Caco-2 (cell line): Measurements from ENCODE around the gene GRIN2B. TPM values are rescaled to one million over a fixed set of nuclear protein-coding genes. Genes with fewer than 3 reads are reported as not detected.

Experiments
- BruUV-seq: library from RNA; stranded (reverse); fragments of 400-500 nt; replicated peaks from 2 replicates; lab custom pipeline; 2021; lab: Mats Ljungman, UMichigan
- CTCF ChIA-PET: fragments of 300-600 bp; sonication (Branson Sonifier 250); formaldehyde crosslinking; loops from one replicate; lab custom pipeline; 2022; ENCODE audit warnings: antibody characterized with exemption; lab: Charles Lee
- POLR2A ChIA-PET: fragments of 300-600 bp; sonication (Branson Sonifier 250); formaldehyde crosslinking; loops from one replicate; lab custom pipeline; 2022; ENCODE audit warnings: antibody characterized with exemption; lab: Charles Lee
- DNase-seq, 2 experiments: peaks; one replicate each; pipeline versions ENCODE4 v3.0.0 to v3.0.0-alpha.2; 2020 to 2022
- H3K27me3 ChIP-seq: replicated peaks from 2 replicates; pipeline ENCODE4 v1.6.0; 2011; ENCODE audit warnings: low read length; ENCODE audit not compliant: control insufficient read depth, insufficient read depth
- H3K36me3 ChIP-seq: 2 replicates; pipeline ENCODE4 v1.5.1; 2011; ENCODE audit warnings: low read length; ENCODE audit not compliant: control insufficient read depth, insufficient read depth
- H3K4me1 ChIP-seq: fragments of 250-450 bp; sonication (Bioruptor Pico); 2 replicates; pipeline ENCODE4 v1.5.1; 2020; ENCODE audit warnings: mild to moderate bottlenecking
- H3K4me3 ChIP-seq: 2 replicates; pipeline ENCODE4 v1.5.1; 2011; ENCODE audit warnings: low read depth, mild to moderate bottlenecking, control low read depth, low read length
- H3K9me3 ChIP-seq: fragments of 250-450 bp; sonication (Bioruptor Pico); 2 replicates; pipeline ENCODE4 v1.5.1; 2020; ENCODE audit warnings: mild to moderate bottlenecking, moderate library complexity
- H3K27ac Mint-ChIP-seq: one replicate; pipeline ENCODE4 v1.8.0; 2022; ENCODE audit warnings: mixed read lengths; ENCODE audit not compliant: unreplicated experiment
- H3K27me3 Mint-ChIP-seq: one replicate; pipeline ENCODE4 v1.8.0; 2022; ENCODE audit warnings: mixed read lengths; ENCODE audit not compliant: insufficient read depth, unreplicated experiment
- H3K36me3 Mint-ChIP-seq: one replicate; pipeline ENCODE4 v1.8.0; 2022; ENCODE audit warnings: mild to moderate bottlenecking, mixed read lengths; ENCODE audit not compliant: insufficient read depth, unreplicated experiment
- H3K4me1 Mint-ChIP-seq: one replicate; pipeline ENCODE4 v1.8.0; 2022; ENCODE audit warnings: low read depth, mixed read lengths; ENCODE audit not compliant: unreplicated experiment
- H3K4me3 Mint-ChIP-seq: one replicate; pipeline ENCODE4 v1.8.0; 2022; ENCODE audit warnings: mild to moderate bottlenecking, moderate library complexity, mixed read lengths; ENCODE audit not compliant: unreplicated experiment
- H3K9me3 Mint-ChIP-seq: one replicate; pipeline ENCODE4 v1.8.0; 2022; ENCODE audit warnings: mixed read lengths; ENCODE audit not compliant: unreplicated experiment
- intact Hi-C: fragments of 100-400 bp; cut with micrococcal nuclease; formaldehyde crosslinking; loops from one replicate; pipeline ENCODE4 v1.10.0; 2022; ENCODE audit not compliant: unreplicated experiment
- total RNA-seq: library from RNA; stranded (reverse); gene quantifications from 2 replicates; pipeline ENCODE4 v1.2.3, GENCODE V29; 2022
- TF ChIP-seq, protein P1 (sequence below), 2 experiments: fragments of 200-600 bp in 1 of 2; IDR thresholded peaks; 1 replicate in 1 of 2; 2 replicates in 1 of 2; pipeline versions ENCODE4 v1.5.1 to v1.8.0; 2011 to 2022; ENCODE audit warnings: antibody characterized with exemption in 1 of 2, control low read depth in 1 of 2, inconsistent platforms in 1 of 2, low read depth in 1 of 2, low read length in 1 of 2, mild to moderate bottlenecking in 1 of 2, moderate library complexity in 1 of 2; ENCODE audit not compliant: insufficient read depth in 1 of 2, severe bottlenecking in 1 of 2, unreplicated experiment in 1 of 2

The GRIN2B gene
- total RNA-seq, 1 experiment from 2014 or later, result 24.4 TPM

DNA sequence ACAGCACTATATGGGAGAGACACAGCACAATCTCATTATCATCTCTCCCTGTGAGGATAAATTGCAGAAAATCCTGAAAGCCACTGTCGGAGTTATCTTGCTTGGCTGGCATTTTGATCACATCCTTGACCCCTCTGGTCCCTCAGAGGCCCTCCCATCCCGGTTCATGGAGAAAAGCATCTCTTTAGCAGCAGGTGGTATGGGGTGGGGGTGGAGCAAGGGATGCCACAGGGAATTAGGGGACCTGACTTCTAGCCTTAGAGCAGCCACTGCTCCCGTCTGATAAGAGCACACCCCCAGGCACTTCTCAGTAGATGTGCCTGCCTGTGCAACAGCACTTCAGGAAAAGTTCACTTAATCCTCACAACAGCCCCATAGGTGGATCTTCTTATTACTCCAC lies 38.6 kb downstream of the GRIN2B start:
- Histone ChIP-seq H3K4me1 (peaks cover 32% of the 10 kb centered on the region), H3K27me3 (no peaks in the 10 kb centered on the region), H3K36me3 (no peaks in the 10 kb centered on the region), H3K9me3 (peaks cover 8% of the 10 kb centered on the region), H3K4me3 (no peak overlapping the region)
- CTCF ChIA-PET, result interaction anchor here (1.5 to 2.4 kb wide), 2 partner anchors 8 to 39 kb away, joined by 10 to 26 read pairs; partner anchors contain the start of gene GRIN2B
- Mint-ChIP-seq H3K27me3 (no peaks in the 10 kb centered on the region), H3K36me3 (peaks cover 11% of the 10 kb centered on the region), H3K9me3 (peaks cover 5% of the 10 kb centered on the region), H3K27ac (no peak overlapping the region), H3K4me3 (no peak overlapping the region), H3K4me1 (peaks cover 24% of the 10 kb centered on the region)
- DNase-seq, result peak; percentile 47 to 78
- TF ChIP-seq, protein P1, sequence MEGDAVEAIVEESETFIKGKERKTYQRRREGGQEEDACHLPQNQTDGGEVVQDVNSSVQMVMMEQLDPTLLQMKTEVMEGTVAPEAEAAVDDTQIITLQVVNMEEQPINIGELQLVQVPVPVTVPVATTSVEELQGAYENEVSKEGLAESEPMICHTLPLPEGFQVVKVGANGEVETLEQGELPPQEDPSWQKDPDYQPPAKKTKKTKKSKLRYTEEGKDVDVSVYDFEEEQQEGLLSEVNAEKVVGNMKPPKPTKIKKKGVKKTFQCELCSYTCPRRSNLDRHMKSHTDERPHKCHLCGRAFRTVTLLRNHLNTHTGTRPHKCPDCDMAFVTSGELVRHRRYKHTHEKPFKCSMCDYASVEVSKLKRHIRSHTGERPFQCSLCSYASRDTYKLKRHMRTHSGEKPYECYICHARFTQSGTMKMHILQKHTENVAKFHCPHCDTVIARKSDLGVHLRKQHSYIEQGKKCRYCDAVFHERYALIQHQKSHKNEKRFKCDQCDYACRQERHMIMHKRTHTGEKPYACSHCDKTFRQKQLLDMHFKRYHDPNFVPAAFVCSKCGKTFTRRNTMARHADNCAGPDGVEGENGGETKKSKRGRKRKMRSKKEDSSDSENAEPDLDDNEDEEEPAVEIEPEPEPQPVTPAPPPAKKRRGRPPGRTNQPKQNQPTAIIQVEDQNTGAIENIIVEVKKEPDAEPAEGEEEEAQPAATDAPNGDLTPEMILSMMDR (IDR thresholded peaks at IDR 0.05; ENCODE audit: insufficient read depth in 1 of 2, low read depth in 1 of 2, low read length in 1 of 2, severe bottlenecking in 1 of 2, unreplicated experiment in 1 of 2), result no peak
- intact Hi-C loops, result loop anchor here (1.0 to 10.0 kb wide), 6 partner anchors 19 to 686 kb away; no protein-coding TSS in a partner anchor
- POLR2A ChIA-PET, result no interaction called here
- no TSS peak for BruUV-seq

DNA sequence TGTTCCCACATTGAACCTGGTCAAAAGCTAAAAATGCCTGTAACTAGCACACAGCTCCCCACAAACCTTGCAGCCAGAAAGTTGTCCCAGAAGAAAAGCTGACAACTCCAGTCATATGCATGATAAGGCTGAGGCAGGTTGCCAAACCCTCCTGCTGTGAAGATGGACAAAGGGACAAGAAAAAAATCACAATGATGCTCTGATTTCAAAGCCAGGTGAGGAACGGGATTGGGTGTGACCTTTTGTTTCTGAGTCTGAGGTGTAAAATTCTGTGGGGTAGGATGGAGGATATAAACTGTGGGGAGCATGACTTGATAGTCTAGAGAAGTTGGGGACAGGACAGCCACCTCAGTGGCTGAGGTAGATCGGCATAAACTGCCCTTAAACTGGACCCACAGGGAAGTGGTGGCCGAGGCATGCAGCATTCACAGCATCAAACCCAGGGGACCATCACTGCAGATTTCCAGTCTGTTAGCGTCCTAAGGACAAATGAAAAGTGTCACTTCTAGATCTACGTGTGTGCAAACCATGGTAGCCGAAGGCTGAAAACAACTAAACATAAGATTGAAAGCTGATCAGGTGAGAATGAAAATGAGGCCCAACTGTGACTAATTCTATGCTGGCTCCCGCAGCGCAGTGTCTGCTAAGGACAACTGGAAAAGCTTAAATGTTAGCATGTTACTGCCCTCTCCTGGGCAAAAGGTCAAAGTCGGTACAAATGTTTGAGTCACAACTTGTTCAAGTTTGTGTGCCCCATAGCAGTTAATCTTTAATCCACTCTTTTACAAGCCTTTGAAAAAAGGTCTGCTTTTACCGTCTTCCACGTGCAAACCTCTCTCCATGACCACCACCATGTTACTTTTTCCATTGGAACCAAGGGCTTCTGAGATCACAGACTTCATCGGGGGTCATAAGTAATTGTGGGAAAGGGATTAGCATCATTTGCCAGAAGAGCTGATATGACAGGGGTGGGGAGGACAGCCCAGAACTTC lies 39.8 kb downstream of the GRIN2B start:
- H3K27me3 ChIP-seq, result no peaks in the 10 kb centered on the region
- DNase-seq, result peak; percentile 90
- BruUV-seq, result no TSS peak
- no peak overlapping the region for H3K4me3 ChIP-seq
- TF ChIP-seq, protein P1 (IDR thresholded peaks at IDR 0.05; ENCODE audit: insufficient read depth in 1 of 2, low read depth in 1 of 2, low read length in 1 of 2, severe bottlenecking in 1 of 2, unreplicated experiment in 1 of 2), result peak; percentile 65 to 91
- peak overlapping the region; percentile 23 for H3K27ac Mint-ChIP-seq
- H3K4me1 ChIP-seq, result peaks cover 32% of the 10 kb centered on the region
- H3K27me3 Mint-ChIP-seq, result no peaks in the 10 kb centered on the region
- no peaks in the 10 kb centered on the region for H3K36me3 ChIP-seq
- H3K9me3 ChIP-seq, result peaks cover 16% of the 10 kb centered on the region
- peaks cover 18% of the 10 kb centered on the region for H3K9me3 Mint-ChIP-seq
- peaks cover 14% of the 10 kb centered on the region for H3K36me3 Mint-ChIP-seq
- POLR2A ChIA-PET, result no interaction called here
- CTCF ChIA-PET, result interaction anchor here (0.7 to 2.4 kb wide), 17 partner anchors 9 to 1025 kb away, joined by 3 to 44 read pairs (median 5); partner anchors contain the start of gene GRIN2B
- peak overlapping the region; percentile 23 for H3K4me3 Mint-ChIP-seq
- intact Hi-C loops, result loop anchor here (1.0 to 10.0 kb wide), 9 partner anchors 21 to 684 kb away; no protein-coding TSS in a partner anchor
- H3K4me1 Mint-ChIP-seq, result peaks cover 24% of the 10 kb centered on the region

DNA sequence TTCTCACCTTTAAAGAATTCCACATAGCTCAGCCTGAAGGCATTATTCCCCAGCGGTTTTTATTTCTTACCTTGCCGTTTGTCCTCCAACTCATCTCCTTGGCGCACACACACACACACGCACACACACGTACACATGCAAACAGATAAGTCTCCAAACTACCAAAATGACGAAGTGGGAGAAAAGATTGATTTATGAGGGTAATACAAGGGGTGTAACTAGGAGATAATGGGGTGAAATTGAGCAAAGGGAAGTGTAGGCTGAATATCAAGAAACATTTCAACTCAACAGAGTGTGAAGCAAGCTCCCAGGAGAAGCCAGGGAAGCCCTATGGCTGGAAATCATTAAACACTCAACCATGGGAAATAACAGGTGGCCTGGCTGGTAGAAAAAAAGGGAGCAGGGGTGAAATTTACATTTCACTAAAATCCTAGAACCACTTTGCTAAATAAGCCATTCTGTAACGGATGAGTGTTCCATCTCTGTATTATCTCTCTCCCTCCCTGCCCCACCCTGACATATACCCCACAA lies 41.0 kb downstream of the GRIN2B start:
- no peak for DNase-seq
- Mint-ChIP-seq H3K9me3 (peaks cover 19% of the 10 kb centered on the region), H3K4me3 (no peak overlapping the region), H3K27me3 (no peaks in the 10 kb centered on the region), H3K4me1 (peaks cover 24% of the 10 kb centered on the region), H3K36me3 (peaks cover 14% of the 10 kb centered on the region), H3K27ac (peak overlapping the region; percentile 15)
- no TSS peak for BruUV-seq
- ChIA-PET POLR2A (no interaction called here), CTCF (interaction anchor here (1.3 to 2.4 kb wide), 5 partner anchors 11 to 227 kb away, joined by 4 to 44 read pairs (median 6); partner anchors contain the start of gene GRIN2B)
- Histone ChIP-seq H3K4me3 (no peak overlapping the region), H3K9me3 (peaks cover 20% of the 10 kb centered on the region), H3K36me3 (no peaks in the 10 kb centered on the region), H3K4me1 (peaks cover 32% of the 10 kb centered on the region), H3K27me3 (no peaks in the 10 kb centered on the region)
- TF ChIP-seq, protein P1 (IDR thresholded peaks at IDR 0.05; ENCODE audit: insufficient read depth in 1 of 2, low read depth in 1 of 2, low read length in 1 of 2, severe bottlenecking in 1 of 2, unreplicated experiment in 1 of 2), result no peak
- intact Hi-C loops, result loop anchor here (5.0 to 10.0 kb wide), 4 partner anchors 158 to 683 kb away; no protein-coding TSS in a partner anchor
